Fibroblast of villous mesenchyme (primary cell): ENCODE data around the gene FNDC5. TPM values are rescaled to one million over a fixed set of nuclear protein-coding genes. Genes with fewer than 3 reads are reported as not detected.

ENCODE experiments used
- DNase-seq: peaks from one replicate; pipeline ENCODE4 v3.0.0-alpha.2; 2010; ENCODE audit warnings: low read depth
- H3K4me3 ChIP-seq: 2 replicates; pipeline ENCODE4 v1.5.1; 2011; ENCODE audit warnings: low read depth, mild to moderate bottlenecking, low read length
- total RNA-seq: library from RNA; depleted of rRNA; stranded (reverse); fragments of >200 nt; gene quantifications from 2 replicates; pipeline ENCODE4 v1.2.3, GENCODE V29; 2012
- TF ChIP-seq, protein P1 (sequence below): IDR thresholded peaks from 2 replicates; pipeline ENCODE4 v1.5.1; 2012; ENCODE audit warnings: low read depth, mild to moderate bottlenecking, low read length; ENCODE audit not compliant: insufficient read depth

FNDC5 gene
- total RNA-seq, 1 donor = 0.43 TPM

- TF ChIP-seq, protein P1, sequence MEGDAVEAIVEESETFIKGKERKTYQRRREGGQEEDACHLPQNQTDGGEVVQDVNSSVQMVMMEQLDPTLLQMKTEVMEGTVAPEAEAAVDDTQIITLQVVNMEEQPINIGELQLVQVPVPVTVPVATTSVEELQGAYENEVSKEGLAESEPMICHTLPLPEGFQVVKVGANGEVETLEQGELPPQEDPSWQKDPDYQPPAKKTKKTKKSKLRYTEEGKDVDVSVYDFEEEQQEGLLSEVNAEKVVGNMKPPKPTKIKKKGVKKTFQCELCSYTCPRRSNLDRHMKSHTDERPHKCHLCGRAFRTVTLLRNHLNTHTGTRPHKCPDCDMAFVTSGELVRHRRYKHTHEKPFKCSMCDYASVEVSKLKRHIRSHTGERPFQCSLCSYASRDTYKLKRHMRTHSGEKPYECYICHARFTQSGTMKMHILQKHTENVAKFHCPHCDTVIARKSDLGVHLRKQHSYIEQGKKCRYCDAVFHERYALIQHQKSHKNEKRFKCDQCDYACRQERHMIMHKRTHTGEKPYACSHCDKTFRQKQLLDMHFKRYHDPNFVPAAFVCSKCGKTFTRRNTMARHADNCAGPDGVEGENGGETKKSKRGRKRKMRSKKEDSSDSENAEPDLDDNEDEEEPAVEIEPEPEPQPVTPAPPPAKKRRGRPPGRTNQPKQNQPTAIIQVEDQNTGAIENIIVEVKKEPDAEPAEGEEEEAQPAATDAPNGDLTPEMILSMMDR = no peak
- no peak overlapping the region for H3K4me3 ChIP-seq
- no peak for DNase-seq
Observed at GRCh38 chr1:32855861-32856617, 14.7 kb downstream of the FNDC5 start.

DNA sequence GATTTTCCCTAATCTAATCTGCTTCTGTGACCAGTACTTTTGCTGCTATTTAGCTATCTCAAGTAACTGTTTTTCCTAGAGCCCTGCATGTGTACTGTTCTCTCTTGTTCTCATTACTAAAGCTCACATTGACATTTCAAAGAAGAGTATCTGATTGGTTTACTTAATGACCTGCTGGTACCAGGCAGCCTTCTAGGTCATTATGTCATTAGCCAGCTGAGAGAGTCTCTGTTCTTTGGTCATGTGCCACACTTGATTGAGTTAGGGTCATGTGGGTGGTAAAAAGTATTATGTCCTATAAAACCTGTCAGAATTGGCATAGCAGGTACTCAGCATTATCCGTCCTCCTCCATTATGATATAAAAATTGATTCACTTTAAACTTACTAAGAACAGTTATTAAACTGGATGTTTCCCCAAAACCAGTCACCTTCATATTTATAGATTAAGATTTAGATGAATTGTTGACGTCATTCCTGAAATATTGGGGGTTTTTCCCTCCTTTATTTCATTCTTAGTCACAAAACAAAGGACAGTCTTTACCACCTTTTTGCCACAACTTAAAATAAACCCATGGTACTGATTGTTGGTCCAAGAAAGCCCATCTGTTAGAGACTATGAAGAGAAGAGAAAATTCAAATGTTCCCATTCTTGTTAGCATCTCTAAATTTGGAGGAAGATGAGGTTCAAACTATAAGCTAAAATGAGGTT is 22.2 kb downstream of the FNDC5 start:
- no peak for DNase-seq
- H3K4me3 ChIP-seq = no peak overlapping the region

GRCh38 chr1:32831878-32832277 is 38.8 kb downstream of the FNDC5 start:
- H3K4me3 ChIP-seq = no peak overlapping the region
- no peak for DNase-seq
- TF ChIP-seq, protein P1 = no peak

More for the DNA sequence above, 22.2 kb downstream of the FNDC5 start:
- TF ChIP-seq, protein P1 = no peak

DNA sequence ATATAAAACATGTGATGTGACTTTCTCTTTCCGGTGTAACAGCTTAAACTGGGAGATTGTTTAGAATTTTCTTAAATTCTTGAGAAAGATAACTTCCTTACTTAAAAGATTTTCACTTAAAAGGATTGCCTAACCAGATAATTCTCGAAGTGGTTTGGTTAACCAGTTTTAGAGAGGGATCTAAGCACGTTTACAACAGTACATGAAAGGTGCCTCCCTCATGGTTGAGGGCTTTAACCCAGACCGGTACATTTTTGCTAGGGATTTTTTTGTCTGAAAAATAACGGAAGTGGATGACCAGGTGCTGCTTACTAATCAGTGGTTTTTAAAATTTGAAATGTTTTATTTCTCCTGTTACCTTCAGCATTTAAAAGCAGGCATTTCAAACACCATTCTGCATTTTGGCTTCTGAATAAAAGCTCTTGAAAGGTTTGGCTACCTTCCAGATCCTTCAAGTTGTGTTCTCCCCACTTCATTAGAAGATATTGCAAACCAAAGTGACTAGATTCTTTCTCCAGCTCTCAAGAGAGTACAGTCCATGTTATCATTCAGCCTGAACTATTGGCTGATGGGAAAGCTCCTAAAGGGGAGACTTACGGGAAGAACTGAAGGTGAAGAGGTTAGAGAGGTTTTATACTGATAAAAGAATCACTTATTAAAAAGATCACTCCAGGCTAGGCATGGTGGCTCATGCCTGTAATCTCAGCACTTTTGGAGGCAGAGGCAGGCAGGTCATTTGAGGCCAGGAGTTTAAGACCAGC is 40.4 kb downstream of the FNDC5 start:
- TF ChIP-seq, protein P1 = no peak
- DNase-seq = no peak
- H3K4me3 ChIP-seq = no peak overlapping the region

DNA sequence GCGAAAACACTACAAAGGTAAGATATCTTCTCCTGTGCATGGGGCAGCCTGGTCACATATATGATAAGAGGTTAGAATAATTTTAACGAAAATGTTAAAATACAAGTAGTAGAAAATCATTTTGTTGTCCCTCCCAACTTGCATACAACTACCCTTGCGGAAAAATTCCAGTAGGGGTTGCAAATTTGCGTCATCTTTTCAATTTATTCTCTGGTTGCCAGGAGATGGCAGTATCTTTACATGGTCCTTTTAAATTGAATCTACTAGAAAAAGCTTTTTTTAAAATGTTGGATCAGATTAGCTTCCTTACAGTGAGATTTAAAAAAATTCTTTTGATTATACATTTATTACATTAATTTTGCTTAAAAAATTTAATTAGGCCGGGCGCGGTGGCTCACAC is 42.4 kb downstream of the FNDC5 start:
- DNase-seq = peak; percentile 16
- TF ChIP-seq, protein P1 = no peak
- H3K4me3 ChIP-seq = no peak overlapping the region

DNA sequence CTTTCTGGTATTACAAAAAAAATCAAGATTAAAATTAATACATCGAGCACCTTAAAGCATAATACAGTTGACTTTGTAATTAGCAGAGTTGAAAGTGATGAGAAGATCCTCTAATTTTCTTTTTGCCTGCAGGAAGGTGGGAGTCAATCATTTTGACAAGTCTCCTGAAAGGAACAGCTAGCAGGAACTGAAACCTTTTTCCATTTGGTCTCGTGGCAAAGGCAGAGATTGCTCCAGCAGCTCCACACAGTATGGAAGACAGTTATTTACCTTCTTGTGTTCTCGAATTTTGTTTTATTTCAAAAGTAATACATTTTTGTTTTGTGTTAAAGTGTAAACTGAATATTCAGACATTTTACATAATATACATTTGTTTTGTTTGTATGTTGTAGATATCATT is 45.5 kb downstream of the FNDC5 start:
- H3K4me3 ChIP-seq = no peak overlapping the region
- TF ChIP-seq, protein P1 = no peak
- no peak for DNase-seq
